Epithelial cell of esophagus (primary cell): Measurements from ENCODE around the gene NUP35.

Experiments
- DNase-seq: peaks from one replicate; pipeline ENCODE4 v3.0.0; 2010; ENCODE audit warnings: low read depth
- H3K4me3 ChIP-seq: 2 replicates; pipeline ENCODE4 v1.5.1; 2011; ENCODE audit warnings: mild to moderate bottlenecking, low read length, control low read depth
- CTCF ChIP-seq: IDR thresholded peaks from 2 replicates; pipeline ENCODE4 v1.5.1; 2011; ENCODE audit warnings: low read depth, mild to moderate bottlenecking, low read length, control low read depth, inconsistent platforms; ENCODE audit not compliant: insufficient read depth; ENCODE audit errors: missing control alignments

The NUP35 gene

GRCh38 chr2:183207110-183207509 lies 82.9 kb downstream of the NUP35 start:
- no peak for TF ChIP-seq CTCF
- no peak overlapping the region for H3K4me3 ChIP-seq
- DNase-seq, result no peak

GRCh38 chr2:183209395-183210028 lies 85.3 kb downstream of the NUP35 start:
- H3K4me3 ChIP-seq, result no peak overlapping the region
- no peak for TF ChIP-seq CTCF
- no peak for DNase-seq
